Purkinje cell (primary cell): Measurements from ENCODE around the gene KPNB1. TPM values are rescaled to one million over a fixed set of nuclear protein-coding genes. Genes with fewer than 3 reads are reported as not detected.

Source experiments
- polyA plus RNA-seq: library from polyadenylated mRNA; unstranded; fragments of >200 nt; fragmentation: Nextera tagmentation; gene quantifications from 2 replicates; pipeline ENCODE4 v1.2.1, GENCODE V29; 2014

The KPNB1 gene
- polyA plus RNA-seq: 79.4 and 84.5 TPM in 2 replicates

GRCh38 chr17:47649153-47649971 is at the start of gene KPNB1:
Gene KPNB1 (plus strand): TSS chr17:47649919. CDS start chr17:47650245, 326 bp downstream.

GRCh38 chr17:47693731-47694580 is 44.2 kb downstream of the KPNB1 start, which contains the start of gene TBKBP1:
Gene TBKBP1 (plus strand): TSS chr17:47694161. CDS start chr17:47696113, 1,952 bp downstream.

GRCh38 chr17:47733047-47733673 is 83.4 kb downstream of the KPNB1 start, which contains the start of gene TBX21:
Gene TBX21 (plus strand): TSS chr17:47733236. CDS start chr17:47733455, 219 bp downstream.

Other genes with a start within 250 kb of the KPNB1 start
- 62.7 and 84.7 TPM in 2 replicates for gene NPEPPS, start 118.8 kb upstream of the KPNB1 start, polyA plus RNA-seq
- gene TBKBP1, start 44.2 kb downstream of the KPNB1 start, polyA plus RNA-seq: 2.1 TPM in 1 of 2 replicates, not detected in the other
- not detected in 2 replicates for gene TBX21, start 83.3 kb downstream of the KPNB1 start, polyA plus RNA-seq
- gene OSBPL7, start 171.9 kb downstream of the KPNB1 start, polyA plus RNA-seq: 0.67 and 0.90 TPM in 2 replicates
- gene MRPL10, start 181.6 kb downstream of the KPNB1 start, polyA plus RNA-seq: 21.8 and 31.4 TPM in 2 replicates
- 6.0 TPM in 1 of 2 replicates, not detected in the other for gene LRRC46, start 181.8 kb downstream of the KPNB1 start, polyA plus RNA-seq
- gene SCRN2, start 191.4 kb downstream of the KPNB1 start, polyA plus RNA-seq: 0.58 and 1.3 TPM in 2 replicates
- gene SP6, start 201.2 kb downstream of the KPNB1 start, polyA plus RNA-seq: not detected in 2 replicates
- gene SP2, start 246.3 kb downstream of the KPNB1 start, polyA plus RNA-seq: 2.1 and 3.0 TPM in 2 replicates